GM04504 (cell line): ENCODE data around the gene UBTD2.
A peak's percentile ranks its signal among the peaks of the same experiment; 100 is the strongest.

Experiments used
- DNase-seq: peaks from one replicate; pipeline ENCODE4 v3.0.0-alpha.2; 2012; ENCODE audit warnings: low read depth

Gene UBTD2

GRCh38 chr5:172194985-172195774, 88.4 kb downstream of the UBTD2 start:
- no peak for DNase-seq

DNA sequence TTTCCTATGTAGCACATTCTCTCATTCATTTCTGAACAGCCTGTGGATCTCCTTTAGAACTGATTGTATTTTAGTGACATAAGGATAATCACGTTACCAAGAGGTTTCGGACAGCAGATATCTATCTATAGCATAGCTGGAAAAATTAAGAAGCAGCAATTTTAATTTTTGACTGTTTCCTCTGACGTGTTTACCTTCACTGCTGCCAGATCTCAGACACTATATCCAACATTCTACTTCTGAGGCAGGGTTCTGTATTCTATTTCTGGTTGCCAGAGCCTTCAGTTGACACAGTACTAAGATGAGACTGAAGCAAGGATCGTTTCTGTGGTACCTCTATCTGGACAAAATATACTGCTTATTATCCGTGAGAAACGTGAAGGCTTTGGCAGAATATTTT, 89.7 kb downstream of the UBTD2 start, which contains the start of gene EFCAB9:
TSS of gene EFCAB9 (plus strand) at position 301 of the 400 bp plus-strand sequence. CDS start at position 302, 1 bp downstream.
- no peak for DNase-seq

DNA sequence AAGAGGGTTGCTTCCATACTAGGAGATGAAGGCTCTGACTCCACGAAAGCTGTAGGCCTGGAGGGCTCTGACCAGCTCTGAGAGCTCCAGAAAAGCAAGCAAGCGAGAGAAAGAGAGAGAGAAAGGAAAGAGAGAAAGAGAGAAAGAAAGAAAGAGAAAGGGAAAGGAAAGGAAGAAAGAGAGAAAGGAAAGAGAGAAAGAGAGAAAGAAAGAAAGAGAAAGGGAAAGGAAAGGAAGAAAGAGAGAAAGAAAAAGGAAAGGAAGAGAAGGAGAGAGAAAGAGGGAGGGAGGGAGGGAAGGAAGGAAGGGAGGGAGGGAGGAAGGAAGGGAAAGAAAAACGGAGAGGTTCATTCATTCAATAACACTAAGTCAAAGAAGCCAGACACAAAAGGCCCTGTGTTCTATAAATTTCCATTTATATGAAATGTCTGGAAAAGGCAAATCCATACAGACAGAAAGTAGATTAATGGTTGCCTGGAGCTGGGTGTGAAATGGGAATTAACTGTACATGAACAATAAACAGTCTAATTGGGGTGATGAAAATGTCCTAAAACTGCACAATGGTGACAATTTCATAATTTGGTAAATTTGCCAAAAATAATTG, 93.8 kb downstream of the UBTD2 start:
- DNase-seq: no peak

DNA sequence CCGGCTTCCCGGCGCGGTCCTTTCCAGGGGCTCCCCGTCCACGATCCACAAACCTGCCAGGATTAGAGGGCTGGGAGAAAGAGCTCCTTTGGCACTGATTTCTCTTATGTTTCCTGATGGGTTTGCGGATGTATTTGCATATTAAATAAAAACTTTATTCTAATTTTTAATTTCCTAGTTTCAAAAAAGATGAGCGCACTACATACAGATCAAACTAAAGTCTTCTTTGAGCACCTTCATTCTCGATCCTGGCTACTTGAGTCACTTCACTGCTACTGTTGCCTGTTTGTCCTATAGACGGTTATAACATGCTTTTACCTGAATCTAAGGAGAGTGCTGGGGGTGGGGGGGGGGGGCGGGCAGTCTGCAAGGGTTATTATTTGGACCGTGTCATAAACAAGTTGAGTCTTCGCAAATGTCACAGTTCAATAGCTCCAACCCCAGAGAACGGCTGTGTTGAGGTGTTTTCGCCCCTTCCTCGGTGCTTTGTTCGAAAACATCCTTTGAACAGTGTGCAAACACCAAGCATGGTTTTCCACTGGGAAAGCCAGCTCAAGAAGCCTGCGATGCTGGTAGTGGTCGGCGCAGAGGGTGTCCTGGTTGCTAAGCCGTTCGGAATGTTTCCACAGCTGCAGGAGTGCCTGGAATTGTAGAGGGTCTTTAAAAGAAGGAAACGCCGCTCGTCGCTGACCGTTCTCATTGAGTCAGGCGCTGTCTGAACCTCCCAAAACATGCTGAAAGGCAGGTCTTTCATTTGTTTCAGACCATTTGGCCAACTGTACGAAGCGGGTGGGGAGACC, 94.5 kb downstream of the UBTD2 start:
- no peak for DNase-seq

- peak; percentile 85 for DNase-seq
Observed at GRCh38 chr5:172188033-172188892, 95.3 kb downstream of the UBTD2 start, which contains the start of gene STK10. STK10 (minus strand) TSS chr5:172188224; CDS start chr5:172188042, 182 bp downstream.

DNA sequence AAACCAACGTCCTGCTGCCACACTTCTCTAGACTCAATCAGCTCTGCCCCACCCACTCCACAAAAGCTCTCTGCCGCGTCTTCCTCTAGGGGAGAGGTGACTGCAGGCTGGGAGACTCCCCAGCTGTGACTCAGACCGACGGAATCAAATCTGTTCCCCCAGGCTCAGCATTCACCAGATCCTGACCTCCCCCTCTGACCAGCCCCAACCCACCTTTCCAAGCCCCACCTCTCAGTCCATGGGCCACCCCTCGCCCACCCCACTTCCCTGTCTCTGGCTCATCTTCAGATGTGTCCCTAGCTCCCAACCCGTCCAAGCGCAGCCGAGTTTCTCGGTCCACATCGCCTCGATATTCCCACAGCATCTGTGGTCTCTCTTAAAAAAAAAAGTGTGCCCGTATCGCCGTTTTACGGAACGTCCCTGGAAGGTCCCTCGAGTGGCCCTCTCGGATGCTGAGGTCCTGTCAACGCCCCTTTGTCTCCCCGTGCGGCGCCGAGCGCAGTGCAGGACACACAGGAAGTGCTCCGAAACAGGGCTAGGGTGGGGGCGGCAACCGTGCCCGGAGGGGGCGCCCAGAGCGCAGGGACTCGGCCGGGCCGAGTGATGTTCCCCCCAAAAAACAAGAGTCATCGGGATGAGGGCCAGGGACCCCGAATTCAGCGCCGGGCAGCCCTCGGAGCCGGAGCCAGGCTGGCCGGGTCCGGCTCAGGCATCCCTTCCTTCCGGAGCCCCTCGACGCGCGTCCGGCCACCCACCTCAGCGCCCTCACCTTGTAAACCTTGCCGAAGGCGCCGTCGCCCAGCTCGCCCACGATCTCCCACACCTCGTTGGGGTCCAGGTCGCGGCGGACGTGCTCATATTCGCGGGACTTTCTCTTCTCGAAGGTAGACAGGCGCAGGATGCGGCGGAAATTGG, 96.2 kb downstream of the UBTD2 start:
- peak; percentile 54 for DNase-seq

DNA sequence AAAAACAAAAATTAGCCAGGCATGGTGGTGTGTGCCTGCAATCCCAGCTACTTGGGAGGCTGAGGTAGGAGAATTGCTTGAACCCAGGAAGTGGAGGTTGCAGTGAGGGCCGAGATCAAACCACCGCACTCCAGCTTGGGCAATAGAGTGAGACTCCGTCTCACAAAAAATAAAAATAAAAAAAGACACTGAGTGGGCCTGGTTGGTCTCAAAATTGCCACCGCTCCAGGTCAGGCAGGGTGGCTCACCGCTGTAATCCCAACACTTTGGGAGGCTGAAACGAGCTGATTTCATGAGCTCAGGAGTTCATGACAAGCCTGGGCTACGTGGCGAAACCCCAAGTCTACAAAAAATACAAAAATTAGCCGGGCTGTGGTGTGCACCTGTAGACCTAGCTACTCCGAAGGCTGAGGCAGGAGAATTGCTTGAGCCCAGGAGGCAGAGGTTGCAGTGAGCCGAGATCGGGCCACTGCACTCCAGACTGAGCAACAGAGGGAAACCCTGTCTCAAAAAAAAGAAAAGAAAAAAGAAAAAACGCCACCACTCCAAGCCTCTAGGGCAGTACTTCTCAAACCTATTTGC, 97.4 kb downstream of the UBTD2 start:
- DNase-seq: no peak

GRCh38 chr5:172185096-172185461, 98.5 kb downstream of the UBTD2 start:
- DNase-seq: no peak

DNA sequence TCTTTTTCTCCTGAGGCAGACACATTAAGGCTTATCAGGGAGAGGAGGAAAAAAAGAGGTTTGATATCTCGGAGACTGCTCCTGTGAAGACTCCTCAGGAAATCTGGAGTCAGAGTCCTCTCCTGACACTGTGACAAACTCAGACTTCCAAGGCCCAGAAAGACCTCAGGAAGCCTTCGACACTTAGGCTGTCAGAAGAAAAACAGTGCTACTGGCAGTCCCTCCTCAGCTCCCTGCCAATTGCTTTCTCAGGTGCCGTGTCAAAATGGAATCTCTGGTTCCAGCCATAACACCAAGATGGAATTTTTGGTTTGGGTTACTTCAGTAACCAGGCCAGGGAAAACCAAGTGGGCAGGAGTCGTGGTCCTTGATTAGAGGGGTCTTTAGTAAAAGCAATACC, 99.7 kb downstream of the UBTD2 start:
- DNase-seq: no peak

DNA sequence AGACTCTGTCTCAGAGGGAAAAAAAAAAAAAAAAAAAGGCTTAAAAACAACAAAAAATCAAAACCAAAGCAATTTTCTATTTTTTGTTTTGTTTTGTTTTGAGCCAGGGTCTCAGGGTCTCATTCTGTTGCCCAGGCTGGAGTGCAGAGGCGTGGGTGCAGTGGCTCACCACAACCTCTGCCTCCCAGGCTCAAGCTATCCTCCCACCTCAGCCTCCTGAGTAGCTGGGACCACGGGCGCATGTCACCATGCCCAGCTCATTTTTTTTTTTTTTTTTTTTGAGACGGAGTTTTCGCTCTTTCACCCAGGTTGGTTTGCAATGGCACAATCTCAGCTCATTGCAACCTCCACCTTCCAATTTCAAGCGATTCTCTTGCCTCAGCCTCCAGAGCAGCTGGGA, 101.3 kb downstream of the UBTD2 start:
- DNase-seq: no peak

DNA sequence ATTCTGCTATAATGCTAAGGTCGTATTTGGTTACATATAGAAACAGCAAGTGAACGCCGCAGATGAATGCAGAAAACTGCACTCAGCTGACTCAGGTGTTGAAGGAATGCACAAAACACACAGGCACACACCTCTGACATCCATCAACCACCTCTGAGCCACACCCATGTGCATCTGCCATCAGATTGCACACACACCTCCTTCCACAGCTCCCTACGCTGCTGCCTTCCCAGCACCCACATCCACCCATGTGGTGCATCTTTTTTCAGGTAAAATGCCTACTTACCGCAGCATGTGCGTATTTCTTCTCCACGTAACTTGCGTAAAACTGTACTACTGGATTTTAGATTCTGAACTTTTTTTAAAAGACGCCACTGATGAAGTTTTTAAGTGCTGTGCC, 102.6 kb downstream of the UBTD2 start:
- DNase-seq: no peak

DNA sequence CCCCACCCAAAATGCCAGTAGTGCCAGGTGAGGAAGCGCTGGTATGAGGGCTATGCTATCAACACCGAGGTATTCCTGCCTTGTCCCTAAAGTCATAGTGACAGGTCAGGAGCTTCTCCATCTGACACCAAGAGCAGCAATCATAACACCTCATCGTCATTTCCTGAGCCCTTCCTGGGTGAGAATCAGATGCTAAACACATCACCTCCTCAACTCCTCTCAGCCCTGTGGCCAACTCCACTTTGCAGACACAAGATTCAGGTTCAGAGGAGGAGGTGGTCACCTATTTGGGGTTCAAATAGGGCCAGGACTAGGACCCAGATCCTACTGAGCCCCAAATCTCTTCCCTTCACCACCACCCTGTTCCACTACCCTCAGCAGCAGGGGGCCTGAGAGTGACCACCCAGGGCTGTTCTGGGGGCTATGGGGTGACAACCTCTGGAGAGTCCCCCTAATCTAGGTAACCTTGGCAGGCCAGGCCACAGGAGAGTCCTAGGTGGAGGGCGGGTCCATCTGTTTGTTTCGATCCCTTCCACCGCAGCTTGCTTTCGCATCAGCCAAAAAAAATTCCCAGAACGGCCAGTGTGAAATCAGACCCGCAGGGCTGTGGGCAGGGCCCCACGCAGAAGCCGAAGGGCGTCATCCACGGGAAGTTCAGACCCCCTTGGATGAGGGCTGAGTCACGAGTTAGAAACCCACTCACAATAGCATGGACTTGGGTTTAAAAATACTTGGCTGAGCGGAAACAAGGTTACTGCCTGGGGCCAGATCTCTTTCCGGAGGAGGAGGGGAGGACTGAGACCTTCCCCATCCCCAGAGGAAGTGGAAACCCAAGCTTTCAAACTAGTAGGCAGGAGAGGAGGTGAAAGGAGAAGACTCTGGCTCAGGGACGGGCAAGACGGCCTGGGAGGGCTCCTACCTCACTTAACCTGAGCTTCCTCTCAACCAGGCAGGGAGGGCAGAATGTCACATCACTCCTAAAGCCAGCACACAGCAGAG, 104.3 kb downstream of the UBTD2 start:
- DNase-seq: no peak

DNA sequence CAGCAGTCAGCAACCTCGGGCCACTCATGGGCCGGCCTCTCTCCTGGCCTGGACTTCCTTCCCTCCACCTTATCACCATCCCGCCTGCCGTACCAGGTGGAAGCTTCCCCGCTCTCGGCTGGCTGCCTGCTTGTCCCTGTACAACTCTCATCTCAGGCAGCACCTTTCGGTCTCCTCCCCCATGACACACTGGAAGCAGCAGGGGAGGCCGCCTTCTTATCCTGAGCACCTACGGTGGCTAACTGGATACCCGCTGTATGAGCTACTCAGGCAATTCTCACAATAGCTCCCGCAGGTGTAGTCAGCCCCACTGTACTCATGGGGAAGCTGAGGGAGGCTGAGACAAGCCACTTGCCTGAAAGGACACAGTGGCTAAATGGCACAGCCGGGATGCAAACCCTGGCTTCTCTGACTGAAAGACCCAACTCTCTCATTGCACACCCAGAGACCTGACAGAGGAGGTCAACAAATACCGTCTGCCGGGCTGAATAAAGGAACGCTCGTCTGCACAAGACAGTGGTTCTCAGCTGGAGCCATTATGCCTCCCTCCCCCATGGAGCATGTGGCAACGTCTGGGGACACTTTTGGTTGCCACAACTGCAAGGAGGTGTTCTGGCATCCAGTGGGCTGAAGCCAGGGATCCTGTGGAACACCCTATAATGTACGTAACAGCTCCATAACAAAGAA, 105.1 kb downstream of the UBTD2 start:
- no peak for DNase-seq

- DNase-seq: no peak
Observed at GRCh38 chr5:172177176-172177575, 106.4 kb downstream of the UBTD2 start.

DNA sequence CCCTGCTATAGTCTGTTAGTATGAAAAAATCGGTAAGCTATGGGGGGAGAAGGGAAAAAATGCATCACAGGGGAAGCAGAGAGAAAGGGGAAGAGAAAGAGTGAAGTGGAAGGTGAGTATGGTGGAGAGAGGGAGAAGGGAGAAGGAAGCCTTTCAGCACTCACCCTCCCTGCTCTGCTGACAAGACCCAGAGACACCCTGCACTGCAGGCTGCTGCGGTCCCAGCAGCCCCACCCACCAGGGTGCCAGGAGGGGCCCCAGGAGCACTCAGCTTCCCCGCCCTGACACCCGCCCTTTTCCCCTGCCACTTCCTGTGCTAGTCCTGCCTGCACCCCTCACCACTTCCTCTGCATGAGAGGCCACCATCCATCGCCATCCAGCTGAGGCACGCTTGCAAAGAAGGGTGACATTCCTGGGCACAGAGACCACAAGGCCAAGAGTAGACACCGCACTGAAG, 108.3 kb downstream of the UBTD2 start:
- no peak for DNase-seq

DNA sequence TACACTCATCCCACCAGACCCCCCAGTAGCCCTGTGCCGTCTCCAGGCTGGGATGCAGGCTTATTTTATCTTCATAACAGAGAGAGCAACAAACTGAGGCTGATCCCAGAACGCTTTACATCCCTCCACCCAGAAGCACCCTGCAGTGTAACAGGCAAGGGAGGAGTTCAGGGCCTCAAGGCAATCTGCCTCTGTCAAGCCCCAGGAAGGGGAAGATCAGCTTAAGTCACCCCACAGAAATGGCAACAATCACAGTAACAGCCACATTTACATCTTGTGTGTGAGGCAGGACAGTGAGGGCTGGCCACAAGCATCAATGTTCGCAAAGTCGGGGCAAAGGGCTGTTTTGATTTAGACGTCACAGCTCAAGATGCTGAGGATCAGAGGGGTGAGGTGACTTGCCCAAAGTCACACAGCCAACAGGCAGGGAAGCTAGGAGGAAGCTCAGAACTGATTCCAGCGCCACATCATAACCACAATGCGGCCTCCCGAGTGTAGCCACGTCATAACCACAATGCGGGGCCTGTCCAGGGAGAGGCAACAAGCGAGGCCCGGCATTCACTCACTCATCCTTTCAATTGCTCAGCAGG, 109.9 kb downstream of the UBTD2 start:
- DNase-seq: no peak

DNA sequence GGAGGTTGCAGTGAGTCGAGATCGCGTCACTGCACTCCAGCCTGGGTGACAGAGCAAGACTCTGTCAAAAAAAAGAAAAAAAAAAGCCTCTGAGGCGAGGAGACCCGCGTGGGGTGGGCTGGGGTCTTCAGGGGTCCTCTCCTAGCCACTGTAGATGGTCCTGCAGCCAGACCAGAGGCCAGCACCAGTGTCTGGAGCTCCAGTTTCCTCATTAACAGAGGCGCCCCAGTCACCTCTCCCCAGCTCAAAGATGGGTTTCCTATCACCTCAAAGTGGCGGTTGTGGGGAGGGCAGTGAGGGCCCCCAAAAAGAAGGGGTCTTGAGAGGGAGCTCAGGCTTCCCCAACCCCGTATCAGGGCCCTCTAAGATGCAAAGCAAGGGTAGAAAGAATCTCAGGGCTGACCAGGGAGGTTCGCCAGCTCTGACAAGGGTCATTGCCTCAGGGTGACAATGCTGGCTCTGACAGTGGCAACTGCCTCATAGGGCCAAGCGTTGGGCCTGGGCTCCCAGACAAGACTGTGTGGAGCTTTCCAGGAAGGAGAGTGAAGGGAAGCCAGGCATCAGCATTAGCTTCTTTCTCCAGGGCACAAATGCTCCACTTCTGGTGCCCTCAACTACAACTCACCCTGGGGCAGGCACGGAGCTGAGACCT, 110.5 kb downstream of the UBTD2 start:
- DNase-seq: no peak
